Fibroblast of lung (primary cell): ENCODE results near the gene FAM181A. TPM values are rescaled to one million over a fixed set of nuclear protein-coding genes. Genes with fewer than 3 reads are reported as not detected.

Experiments used
- DNase-seq, 2 donors: peaks; one replicate each; pipeline versions ENCODE4 v3.0.0 to v3.0.0-alpha.2; 2010; ENCODE audit warnings: low read depth in 2 of 2
- H2AFZ ChIP-seq: 2 replicates; pipeline ENCODE4 v1.5.1; 2012; ENCODE audit warnings: low read length, control low read depth, inconsistent platforms
- H3K27ac ChIP-seq: 2 replicates; pipeline ENCODE4 v1.5.1; 2011; ENCODE audit warnings: low read length, control low read depth; ENCODE audit not compliant: insufficient read depth
- H3K27me3 ChIP-seq: 2 replicates; pipeline ENCODE4 v1.5.1; 2011; ENCODE audit warnings: mild to moderate bottlenecking, low read length; ENCODE audit not compliant: control insufficient read depth, insufficient read depth
- H3K36me3 ChIP-seq: 2 replicates; pipeline ENCODE4 v1.5.1; 2011; ENCODE audit warnings: low read length; ENCODE audit not compliant: control insufficient read depth, insufficient read depth
- H3K4me1 ChIP-seq: 2 replicates; pipeline ENCODE4 v1.5.1; 2011; ENCODE audit warnings: low read length; ENCODE audit not compliant: control insufficient read depth, insufficient read depth; ENCODE audit errors: extremely low read depth
- H3K4me2 ChIP-seq: 2 replicates; pipeline ENCODE4 v1.5.1; 2011; ENCODE audit warnings: low read length, control low read depth; ENCODE audit not compliant: insufficient read depth; ENCODE audit errors: extremely low read depth
- H3K4me3 ChIP-seq, 4 experiments: fragments of 200-600 bp in 1 of 4; sonication (generic) in 1 of 4; replicated peaks in 1 of 4; 2 replicates each; pipeline ENCODE4 v1.5.1; 2011 to 2016; ENCODE audit warnings: low read length in 4 of 4, low read depth in 3 of 4, mild to moderate bottlenecking in 3 of 4, control low read depth in 2 of 4, inconsistent platforms in 1 of 4, mixed read lengths in 1 of 4; ENCODE audit not compliant: insufficient read depth in 1 of 4; ENCODE audit errors: control extremely low read depth in 1 of 4
- H3K79me2 ChIP-seq: 2 replicates; pipeline ENCODE4 v1.5.1; 2012; ENCODE audit warnings: mild to moderate bottlenecking, low read length, inconsistent platforms; ENCODE audit not compliant: control insufficient read depth, insufficient read depth
- H3K9ac ChIP-seq: 2 replicates; pipeline ENCODE4 v1.5.1; 2011; ENCODE audit warnings: mild to moderate bottlenecking, low read length, control low read depth; ENCODE audit not compliant: insufficient read depth
- H3K9me3 ChIP-seq: 2 replicates; pipeline ENCODE4 v1.5.1; 2012; ENCODE audit warnings: low read depth, low read length; ENCODE audit not compliant: control insufficient read depth, insufficient read depth
- H4K20me1 ChIP-seq: 2 replicates; pipeline ENCODE4 v1.5.1; 2011; ENCODE audit warnings: low read length; ENCODE audit not compliant: control insufficient read depth, insufficient read depth; ENCODE audit errors: extremely low read depth
- CTCF ChIP-seq, 2 donors: IDR thresholded peaks in 1 of 2; conservative IDR thresholded peaks in 1 of 2; 1 replicate in 1 of 2; 2 replicates in 1 of 2; pipeline ENCODE4 v1.5.1; 2011 to 2012; ENCODE audit warnings: low read length in 2 of 2, control low read depth in 1 of 2, inconsistent platforms in 1 of 2, low read depth in 1 of 2, mild to moderate bottlenecking in 1 of 2
- EZH2 ChIP-seq: IDR thresholded peaks from 2 replicates; pipeline ENCODE4 v1.5.1; 2012; ENCODE audit warnings: low read length, control low read depth, mild to moderate bottlenecking; ENCODE audit errors: missing control alignments
- polyA plus RNA-seq, 2 donors: library from polyadenylated mRNA; depleted of rRNA in 1 of 2; stranded (reverse) in 1 of 2; unstranded in 1 of 2; fragments of >200 nt; gene quantifications; 2 replicates each; pipeline ENCODE4 v1.2.1, GENCODE V29; 2011 to 2012; ENCODE audit warnings: missing spikeins in 1 of 2
- total RNA-seq: library from RNA; depleted of rRNA; stranded (reverse); fragments of >200 nt; gene quantifications from 2 replicates; pipeline ENCODE4 v1.2.1, GENCODE V29; 2014

Gene FAM181A
- total and polyA plus RNA-seq, 2 donors (not counting 1 experiment from before 2014, with no cell fraction given) = not detected

DNA sequence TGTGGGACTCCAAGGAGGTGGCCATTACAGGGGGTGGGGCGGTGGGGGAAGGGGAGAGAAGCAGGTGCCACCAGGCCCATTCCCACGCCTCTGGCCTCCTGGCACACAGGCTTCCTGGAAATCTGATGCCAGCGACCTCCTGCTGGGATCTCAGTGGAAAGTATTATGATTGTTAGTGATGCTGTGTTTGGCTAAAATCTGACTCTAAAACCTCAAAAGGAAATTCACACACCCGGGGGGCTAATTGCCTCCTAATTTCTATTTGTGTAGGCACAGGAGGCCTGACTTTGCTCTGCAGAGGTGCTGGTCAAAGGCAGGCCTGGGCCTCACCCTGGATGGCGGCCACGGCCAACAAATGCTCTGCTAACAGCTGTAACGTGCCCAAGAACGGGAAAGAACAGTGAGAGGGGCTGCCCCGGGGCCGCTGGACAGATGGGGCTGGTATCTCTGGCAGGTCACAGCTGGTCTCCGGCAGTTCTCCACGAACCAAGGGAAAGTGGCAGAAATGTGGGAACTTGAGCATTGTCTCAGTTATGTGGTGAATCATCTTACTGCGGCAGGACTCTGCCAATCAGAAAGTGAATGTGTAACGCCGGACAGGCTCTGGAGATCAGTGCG, 14.3 kb downstream of the FAM181A start:
- no peaks in the 10 kb centered on the region for H3K36me3 ChIP-seq
- DNase-seq = peak; percentile 68 to 91
- no peaks in the 10 kb centered on the region for H4K20me1 ChIP-seq
- H3K9me3 ChIP-seq = no peaks in the 10 kb centered on the region
- H3K4me1 ChIP-seq = no peaks in the 10 kb centered on the region
- no peaks in the 10 kb centered on the region for H3K27me3 ChIP-seq
- H2AFZ ChIP-seq = no peak overlapping the region
- H3K9ac ChIP-seq = no peak overlapping the region
- H3K4me3 ChIP-seq = no peak overlapping the region
- no peaks in the 10 kb centered on the region for H3K79me2 ChIP-seq
- no peak overlapping the region for H3K27ac ChIP-seq
- TF ChIP-seq CTCF (conservative IDR thresholded peaks at IDR 0.05 in 1 of 2, IDR thresholded peaks at IDR 0.05 in 1 of 2; ENCODE audit: low read depth in 1 of 2, low read length in 2 of 2) = no peak
- no peak for TF ChIP-seq EZH2
- H3K4me2 ChIP-seq = no peak overlapping the region

- H3K27ac ChIP-seq = no peak overlapping the region
- H3K4me1 ChIP-seq = no peaks in the 10 kb centered on the region
- H3K9me3 ChIP-seq = no peaks in the 10 kb centered on the region
- H3K4me3 ChIP-seq = no peak overlapping the region
- no peak for TF ChIP-seq CTCF (conservative IDR thresholded peaks at IDR 0.05 in 1 of 2, IDR thresholded peaks at IDR 0.05 in 1 of 2; ENCODE audit: low read depth in 1 of 2, low read length in 2 of 2)
- no peak for TF ChIP-seq EZH2
- peak; percentile 76 to 81 for DNase-seq
- H3K4me2 ChIP-seq = no peak overlapping the region
- H3K36me3 ChIP-seq = no peaks in the 10 kb centered on the region
- H3K27me3 ChIP-seq = no peaks in the 10 kb centered on the region
- H2AFZ ChIP-seq = no peak overlapping the region
- no peak overlapping the region for H3K9ac ChIP-seq
- H4K20me1 ChIP-seq = no peaks in the 10 kb centered on the region
- no peaks in the 10 kb centered on the region for H3K79me2 ChIP-seq
Measured at GRCh38 chr14:93943052-93943451, 15.9 kb downstream of the FAM181A start.

DNA sequence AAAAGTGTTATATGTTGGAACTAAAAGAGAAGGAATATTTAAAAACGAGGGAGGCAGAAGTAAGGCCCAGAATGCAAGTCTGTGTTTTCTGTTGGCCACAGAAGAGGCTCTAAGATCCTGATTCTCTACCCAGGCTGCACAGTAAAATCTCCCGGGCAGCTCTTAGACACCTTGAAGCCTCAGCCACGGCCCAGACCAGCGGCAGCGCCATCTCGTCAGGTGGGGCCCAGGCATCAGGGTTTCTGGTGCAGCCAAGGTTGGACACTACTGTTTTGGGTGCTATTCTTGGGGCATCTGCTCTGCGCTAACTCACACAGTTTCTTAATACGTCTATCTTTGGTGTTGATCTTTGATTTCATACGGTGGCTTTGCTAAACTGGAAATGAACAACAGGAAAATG, 16.8 kb downstream of the FAM181A start:
- H4K20me1 ChIP-seq = no peaks in the 10 kb centered on the region
- no peak overlapping the region for H3K4me3 ChIP-seq
- no peak overlapping the region for H2AFZ ChIP-seq
- H3K9me3 ChIP-seq = no peaks in the 10 kb centered on the region
- H3K9ac ChIP-seq = no peak overlapping the region
- H3K27ac ChIP-seq = no peak overlapping the region
- H3K4me2 ChIP-seq = no peak overlapping the region
- DNase-seq = no peak
- H3K79me2 ChIP-seq = no peaks in the 10 kb centered on the region
- TF ChIP-seq EZH2 (no peak), CTCF (conservative IDR thresholded peaks at IDR 0.05 in 1 of 2, IDR thresholded peaks at IDR 0.05 in 1 of 2; ENCODE audit: low read depth in 1 of 2, low read length in 2 of 2) (no peak)
- no peaks in the 10 kb centered on the region for H3K36me3 ChIP-seq
- H3K4me1 ChIP-seq = no peaks in the 10 kb centered on the region
- no peaks in the 10 kb centered on the region for H3K27me3 ChIP-seq
